OCI-LY1 (cell line): ENCODE results near the gene NSL1.

Source experiments
- H2AFZ ChIP-seq: fragments of 200-600 bp; sonication (generic), shearing (Covaris generic); 2 replicates; pipeline ENCODE4 v1.6.0; 2014; ENCODE audit warnings: antibody characterized with exemption, mild to moderate bottlenecking, low read length
- H3F3A ChIP-seq: fragments of 200-600 bp; sonication (generic), shearing (Covaris generic); 2 replicates; pipeline ENCODE4 v1.6.0; 2014; ENCODE audit warnings: mild to moderate bottlenecking, antibody characterized with exemption, low read length, moderate library complexity; ENCODE audit not compliant: insufficient read depth
- H3K27ac ChIP-seq: fragments of 200-600 bp; sonication (generic); 2 replicates; pipeline ENCODE4 v1.5.1; 2014; ENCODE audit warnings: low read length, mixed run types, mild to moderate bottlenecking, low read depth; ENCODE audit not compliant: poor library complexity, severe bottlenecking
- H3K27me3 ChIP-seq: fragments of 200-600 bp; sonication (generic); 2 replicates; pipeline ENCODE4 v1.6.0; 2014; ENCODE audit warnings: antibody characterized with exemption, mild to moderate bottlenecking, low read length, moderate library complexity; ENCODE audit not compliant: insufficient read depth
- H3K36me3 ChIP-seq: fragments of 200-600 bp; sonication (generic); 2 replicates; pipeline ENCODE4 v1.6.1; 2014; ENCODE audit warnings: mild to moderate bottlenecking, antibody characterized with exemption, low read length, moderate library complexity, mixed read lengths; ENCODE audit not compliant: insufficient read depth
- H3K4me1 ChIP-seq: fragments of 200-600 bp; sonication (generic); 2 replicates; pipeline ENCODE4 v1.5.1; 2014; ENCODE audit warnings: mild to moderate bottlenecking, low read length, moderate library complexity; ENCODE audit not compliant: insufficient read depth, severe bottlenecking
- H3K4me2 ChIP-seq: fragments of 200-600 bp; sonication (generic), shearing (Covaris generic); 2 replicates; pipeline ENCODE4 v1.6.1; 2014; ENCODE audit warnings: low read length
- H3K4me3 ChIP-seq: fragments of 200-600 bp; sonication (generic); 2 replicates; pipeline ENCODE4 v1.5.1; 2014; ENCODE audit warnings: low read length, low read depth, mild to moderate bottlenecking, mixed read lengths; ENCODE audit not compliant: poor library complexity, severe bottlenecking
- H3K79me2 ChIP-seq: fragments of 200-600 bp; shearing (Covaris generic); 2 replicates; pipeline ENCODE4 v1.6.1; 2016; ENCODE audit warnings: mixed run types, low read length, mixed read lengths; ENCODE audit not compliant: insufficient read depth
- H3K9ac ChIP-seq: fragments of 200-600 bp; sonication (generic), shearing (Covaris generic); 2 replicates; pipeline ENCODE4 v1.6.1; 2014; ENCODE audit warnings: mild to moderate bottlenecking, low read length, mixed read lengths
- H3K9me2 ChIP-seq: fragments of 200-600 bp; sonication (generic), shearing (Covaris generic); 2 replicates; pipeline ENCODE4 v1.6.1; 2014; ENCODE audit warnings: low read depth, mild to moderate bottlenecking, low read length, mixed read lengths
- H3K9me3 ChIP-seq: fragments of 200-600 bp; shearing (Covaris generic); 2 replicates; pipeline ENCODE4 v1.6.1; 2014; ENCODE audit warnings: low read length, mixed read lengths
- H4K20me1 ChIP-seq: fragments of 200-600 bp; sonication (generic), shearing (Covaris generic); 2 replicates; pipeline ENCODE4 v1.6.0; 2016; ENCODE audit warnings: mild to moderate bottlenecking, low read length; ENCODE audit not compliant: insufficient read depth
- CTCF ChIP-seq: fragments of 200-600 bp; sonication (generic), shearing (Covaris generic); IDR thresholded peaks from 2 replicates; pipeline ENCODE4 v1.5.1; 2017; ENCODE audit warnings: mild to moderate bottlenecking, antibody characterized with exemption, low read length, moderate library complexity, mixed read lengths
- EZH2 ChIP-seq: fragments of 200-600 bp; sonication (generic), shearing (Covaris generic); IDR thresholded peaks from 2 replicates; pipeline ENCODE4 v1.8.0; 2017; ENCODE audit warnings: borderline replicate concordance, mixed run types, mild to moderate bottlenecking, antibody characterized with exemption, low read length, moderate library complexity, mixed read lengths

The NSL1 gene

GRCh38 chr1:212684076-212684475 is 107.5 kb downstream of the NSL1 start:
- Histone ChIP-seq H3K79me2 (no peaks in the 10 kb centered on the region), H3K4me2 (no peak overlapping the region), H3K4me1 (peaks cover 12% of the 10 kb centered on the region), H3K27me3 (peaks cover under 1% of the 10 kb centered on the region; the same call in 1 of the 2 replicates), H3K27ac (no peak overlapping the region), H3K4me3 (no peak overlapping the region), H3F3A (no peaks in the 10 kb centered on the region), H4K20me1 (no peaks in the 10 kb centered on the region), H3K9me3 (no peaks in the 10 kb centered on the region), H3K9ac (no peak overlapping the region), H3K9me2 (no peaks in the 10 kb centered on the region), H2AFZ (no peak overlapping the region), H3K36me3 (no peaks in the 10 kb centered on the region)
- no peak for TF ChIP-seq EZH2
- no peak for TF ChIP-seq CTCF

- H3F3A ChIP-seq: no peaks in the 10 kb centered on the region
- peaks cover 12% of the 10 kb centered on the region for H3K4me1 ChIP-seq
- H3K79me2 ChIP-seq: no peaks in the 10 kb centered on the region
- H3K27ac ChIP-seq: no peak overlapping the region
- no peaks in the 10 kb centered on the region for H3K36me3 ChIP-seq
- peak overlapping the region; percentile 47 for H3K4me2 ChIP-seq
- no peak overlapping the region for H3K9ac ChIP-seq
- H3K27me3 ChIP-seq: no peaks in the 10 kb centered on the region; the same call in 1 of the 2 replicates
- no peaks in the 10 kb centered on the region for H3K9me3 ChIP-seq
- TF ChIP-seq CTCF (no peak), EZH2 (no peak)
- H2AFZ ChIP-seq: no peak overlapping the region
- no peaks in the 10 kb centered on the region for H4K20me1 ChIP-seq
- H3K9me2 ChIP-seq: no peaks in the 10 kb centered on the region
- no peak overlapping the region for H3K4me3 ChIP-seq
Observed at GRCh38 chr1:212683357-212683722, 108.2 kb downstream of the NSL1 start.

- TF ChIP-seq CTCF (no peak), EZH2 (no peak)
- Histone ChIP-seq H3K4me2 (no peak overlapping the region), H3K79me2 (no peaks in the 10 kb centered on the region), H3K36me3 (no peaks in the 10 kb centered on the region), H3K9me3 (no peaks in the 10 kb centered on the region), H3K4me3 (no peak overlapping the region), H4K20me1 (no peaks in the 10 kb centered on the region), H3K27ac (no peak overlapping the region), H3K9ac (no peak overlapping the region), H3K27me3 (no peaks in the 10 kb centered on the region), H3F3A (no peaks in the 10 kb centered on the region), H2AFZ (no peak overlapping the region), H3K9me2 (no peaks in the 10 kb centered on the region), H3K4me1 (peaks cover 12% of the 10 kb centered on the region)
Observed at GRCh38 chr1:212680680-212681389, 110.7 kb downstream of the NSL1 start.
